NAMALWA (cell line): ENCODE results near the gene PDS5A.
"Not testable (repeated sequence)": the region's sequence is repeated elsewhere in the genome, so short reads cannot be mapped to it uniquely, and the experiment has no call there.

Source experiments
- DNase-seq: peaks from one replicate; pipeline ENCODE4 v3.0.0-alpha.2; 2015; ENCODE audit warnings: low spot score

Gene PDS5A

DNA sequence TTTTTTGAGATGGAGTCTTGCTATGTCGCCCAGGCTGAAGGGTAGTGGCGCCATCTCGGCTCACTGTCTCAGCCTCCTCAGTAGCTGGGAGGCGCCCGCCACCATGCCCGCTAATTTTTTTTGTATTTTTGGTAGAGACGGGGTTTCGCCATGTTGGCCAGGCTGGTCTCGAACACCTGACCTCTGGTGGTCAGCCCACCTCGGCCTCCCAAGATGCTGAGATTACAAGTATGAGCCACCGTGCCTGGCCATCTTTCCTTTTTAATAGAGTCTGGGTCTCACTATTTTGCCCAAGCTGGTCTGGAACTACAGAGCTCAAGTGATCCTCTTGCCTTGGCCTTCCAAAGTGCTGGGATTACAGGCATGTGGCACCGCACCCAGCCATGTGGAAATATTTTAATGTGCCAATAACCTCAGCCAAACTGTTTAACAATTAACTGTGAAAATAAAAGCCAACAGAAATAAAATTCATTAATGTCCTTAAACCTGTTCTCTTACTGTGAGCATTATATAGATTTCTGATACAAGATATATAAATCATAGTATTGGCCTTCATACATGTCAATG, 16.3 kb downstream of the PDS5A start:
- no peak for DNase-seq

DNA sequence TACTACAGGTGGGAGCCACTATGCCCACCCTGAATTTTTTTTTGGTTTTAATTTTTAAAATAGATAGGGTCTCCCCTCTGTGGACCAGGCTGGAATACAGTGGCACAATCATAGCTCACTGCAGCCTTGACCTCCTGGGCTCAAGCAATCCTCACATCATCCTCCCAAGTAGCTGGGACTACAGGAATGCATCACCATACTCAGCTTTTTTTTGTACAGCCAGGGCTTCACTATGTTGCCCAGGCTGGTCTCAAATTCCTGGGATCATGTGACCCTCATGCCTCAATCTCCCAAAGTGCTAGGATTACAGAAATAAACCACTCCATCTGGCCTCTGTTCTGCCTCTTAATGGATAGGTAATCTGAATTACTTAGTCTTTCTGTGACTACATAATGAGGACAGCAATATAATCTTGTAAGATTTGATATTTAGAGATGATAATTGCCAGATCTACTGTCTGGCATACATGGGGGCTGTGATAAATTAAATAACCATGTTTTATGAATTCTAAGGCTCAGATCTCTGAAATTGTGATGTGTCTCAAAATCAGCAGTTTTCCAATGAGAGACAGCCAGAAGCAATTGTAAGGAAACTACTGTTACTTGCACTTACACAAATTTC, 26.7 kb downstream of the PDS5A start:
- no peak for DNase-seq

DNA sequence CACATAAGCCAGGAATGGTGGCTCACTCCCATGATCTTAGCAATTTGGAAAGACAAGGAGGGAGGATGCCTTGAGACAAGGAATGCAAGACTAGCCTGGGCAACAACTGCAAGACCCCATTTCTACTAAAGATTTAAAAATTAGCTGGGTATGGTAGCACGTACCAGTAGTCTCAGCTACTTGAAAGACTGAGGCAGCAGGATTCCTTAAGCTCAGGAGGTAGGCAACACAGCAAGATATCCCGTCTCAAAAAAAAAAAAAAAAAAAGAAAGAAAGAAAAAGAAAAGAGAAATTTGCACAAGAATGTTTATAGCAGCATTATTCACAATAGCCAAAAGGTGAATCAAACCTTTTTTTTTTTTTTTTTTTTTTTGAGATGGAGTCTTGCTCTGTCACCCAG, 29.7 kb downstream of the PDS5A start:
- no peak for DNase-seq

- no peak for DNase-seq
Observed at GRCh38 chr4:39947417-39947816, 30.3 kb downstream of the PDS5A start.

GRCh38 chr4:39944245-39944644, 33.5 kb downstream of the PDS5A start:
- DNase-seq, result not testable (repeated sequence)

- no peak for DNase-seq
Observed at GRCh38 chr4:39942507-39942906, 35.2 kb downstream of the PDS5A start.

DNA sequence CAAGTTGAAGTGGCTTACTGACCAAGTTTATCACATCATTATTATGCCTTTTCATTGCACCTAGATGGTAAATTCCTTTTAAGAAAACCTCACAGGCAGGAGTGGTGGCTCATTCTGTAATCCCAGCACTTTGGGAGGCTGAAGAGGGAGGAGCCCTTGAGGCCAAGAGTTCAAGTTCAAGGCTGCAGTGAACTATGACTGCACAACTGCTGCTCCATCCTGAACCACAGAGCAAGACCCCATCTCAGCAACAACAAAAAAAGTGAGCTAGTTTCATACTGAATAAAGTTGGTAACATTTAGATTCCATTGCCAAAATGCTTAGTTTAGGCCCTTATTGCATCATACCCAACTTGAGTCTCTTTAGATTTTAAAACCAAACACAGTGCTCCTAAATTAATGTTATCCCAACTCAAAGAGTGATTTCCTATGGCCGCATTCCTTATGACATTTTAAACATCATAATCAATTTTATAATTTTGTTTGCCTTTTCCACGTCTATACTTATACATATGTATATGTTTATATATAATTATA, 36.0 kb downstream of the PDS5A start:
- no peak for DNase-seq

- no peak for DNase-seq
Observed at GRCh38 chr4:39937683-39938268, 39.9 kb downstream of the PDS5A start.

GRCh38 chr4:39936565-39937418, 40.9 kb downstream of the PDS5A start:
- no peak for DNase-seq

- DNase-seq, result no peak
Observed at GRCh38 chr4:39933671-39934590, 43.8 kb downstream of the PDS5A start.

DNA sequence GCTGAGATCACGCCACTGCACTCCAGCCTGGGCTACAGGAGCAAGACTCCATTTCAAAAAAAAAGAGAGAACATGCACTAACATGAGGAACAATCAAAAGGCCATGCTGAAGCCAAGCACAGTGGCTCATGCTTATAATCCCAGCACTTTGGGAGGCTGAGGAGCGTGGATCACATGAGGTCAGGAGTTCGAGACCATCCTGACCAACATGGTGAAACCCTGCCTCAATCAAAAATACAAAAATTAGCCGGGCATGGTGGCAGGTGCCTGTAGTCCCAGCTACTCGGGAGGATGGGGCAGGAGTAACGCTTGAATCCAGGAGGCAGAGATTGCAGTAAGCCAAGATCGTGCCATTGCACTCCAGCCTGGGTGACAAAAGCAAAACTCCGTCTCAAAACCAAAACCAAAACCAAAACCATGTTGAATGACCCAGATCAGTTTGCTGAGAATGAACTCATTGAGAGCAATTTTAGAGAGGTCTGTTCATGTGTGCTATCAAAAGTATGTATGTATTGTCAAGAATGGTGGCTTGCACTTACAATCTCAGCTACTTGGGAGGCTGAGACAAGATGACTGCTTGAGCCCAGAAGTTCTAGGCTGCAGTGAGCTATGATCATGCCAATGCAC, 44.8 kb downstream of the PDS5A start:
- peak; percentile 37 for DNase-seq

DNA sequence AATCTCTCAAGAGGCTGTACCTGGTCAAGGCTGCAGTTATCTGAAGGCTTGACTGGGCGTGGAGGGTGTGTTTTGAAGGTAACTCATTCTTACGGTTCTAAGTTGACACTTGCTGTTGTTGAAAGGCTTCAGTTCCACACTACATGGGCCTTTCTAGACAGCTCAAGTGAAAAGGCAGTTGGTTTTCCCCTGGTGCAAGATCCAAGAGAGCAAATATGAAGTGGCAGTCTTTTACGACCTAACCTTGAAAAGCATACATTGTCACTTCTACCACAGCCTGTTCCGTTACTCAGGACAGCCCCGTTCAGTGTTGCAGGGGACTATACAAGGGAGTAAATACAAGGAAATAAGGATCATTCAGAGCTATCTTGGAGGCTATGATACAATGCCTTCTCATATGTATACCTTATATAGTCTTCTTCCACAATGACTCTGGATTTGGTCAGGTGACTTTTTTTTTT, 46.2 kb downstream of the PDS5A start:
- no peak for DNase-seq

GRCh38 chr4:39928538-39928937, 49.2 kb downstream of the PDS5A start:
- no peak for DNase-seq

DNA sequence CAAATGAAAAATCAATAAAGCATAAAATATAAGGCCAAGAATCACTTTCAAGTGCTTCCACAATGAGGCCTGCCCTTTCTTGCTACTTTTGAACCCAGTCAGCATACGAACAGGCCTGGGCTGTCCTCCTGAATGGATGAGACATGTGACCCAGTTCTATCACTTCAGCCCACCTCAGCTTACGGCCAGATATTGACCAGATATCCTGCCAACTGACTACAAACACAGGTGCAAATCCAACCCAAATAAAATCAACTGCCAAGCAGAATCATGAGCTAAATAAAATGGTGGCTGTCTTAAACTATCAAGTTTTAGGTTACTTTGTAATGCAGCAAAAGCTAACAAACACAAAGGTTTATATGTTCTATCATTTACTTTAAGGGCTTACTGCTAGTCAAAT, 53.7 kb downstream of the PDS5A start:
- no peak for DNase-seq

- DNase-seq, result no peak
Observed at GRCh38 chr4:39922399-39922798, 55.3 kb downstream of the PDS5A start.

GRCh38 chr4:39913471-39913870, 64.2 kb downstream of the PDS5A start:
- DNase-seq, result no peak

- no peak for DNase-seq
Observed at GRCh38 chr4:39910064-39910463, 67.6 kb downstream of the PDS5A start.

- DNase-seq, result no peak
Observed at GRCh38 chr4:39908284-39908683, 69.4 kb downstream of the PDS5A start.

DNA sequence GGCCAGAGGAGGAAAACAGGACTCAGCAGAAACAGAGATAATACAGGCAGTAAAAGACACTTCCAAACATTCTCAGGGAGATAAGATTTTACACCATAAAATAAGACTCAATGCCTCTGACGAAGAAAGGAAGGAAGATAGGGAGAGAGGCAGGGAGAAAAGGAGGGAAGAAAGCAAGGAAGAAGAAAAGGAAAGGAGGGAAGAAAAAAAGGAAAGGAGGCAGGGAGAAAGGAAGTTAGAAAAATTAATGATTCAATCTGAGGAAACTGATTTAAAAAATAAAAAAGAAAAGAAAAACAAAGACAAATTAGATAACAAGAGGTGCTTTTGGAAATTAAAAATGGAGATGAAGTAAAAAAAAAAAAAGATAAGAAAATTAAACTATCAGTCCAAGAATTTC, 72.1 kb downstream of the PDS5A start:
- DNase-seq, result no peak

DNA sequence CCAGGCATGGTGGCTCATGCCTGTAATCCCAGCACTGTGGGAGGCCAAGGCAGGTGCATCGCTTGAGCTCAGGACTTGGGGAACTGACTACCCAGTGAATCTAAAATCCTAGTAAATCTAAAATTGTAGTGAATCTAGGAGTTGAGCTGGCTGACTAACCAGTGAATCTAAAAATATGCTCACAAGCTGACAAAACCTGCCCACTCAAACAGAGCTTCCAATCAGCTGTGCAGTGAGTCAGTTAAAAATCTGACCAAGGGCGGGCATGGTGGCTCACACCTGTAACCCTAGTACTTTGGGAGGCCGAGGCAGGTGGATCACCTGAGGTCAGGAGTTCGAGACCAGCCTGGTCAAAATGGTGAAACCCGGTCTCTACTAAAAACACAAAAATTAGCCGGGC, 72.7 kb downstream of the PDS5A start:
- DNase-seq, result not testable (repeated sequence)

DNA sequence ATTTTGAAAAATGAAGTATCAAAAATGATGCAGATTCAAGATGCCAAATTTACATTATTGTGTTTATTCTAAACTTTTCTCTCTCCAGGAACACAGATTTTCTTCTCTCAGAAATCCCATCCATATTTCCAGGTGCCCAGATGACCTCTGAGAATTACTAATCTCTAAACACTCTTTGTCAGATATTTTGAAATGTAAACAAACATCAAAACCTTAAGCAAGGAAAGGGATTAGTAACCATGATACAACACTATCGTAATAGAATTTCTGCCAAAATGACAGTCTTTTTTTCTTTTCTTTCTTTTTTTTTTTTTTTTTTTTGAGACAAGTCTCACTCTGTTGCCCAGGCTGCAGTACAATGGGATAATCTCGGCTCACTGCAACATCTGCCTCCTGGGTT, 76.7 kb downstream of the PDS5A start:
- no peak for DNase-seq
